Chondrocyte (in vitro differentiated cells): ENCODE measurements around the gene CILP2. TPM values are rescaled to one million over a fixed set of nuclear protein-coding genes. Genes with fewer than 3 reads are reported as not detected.

Source experiments
- DNase-seq: peaks from one replicate; pipeline ENCODE4 v3.0.0; 2021; ENCODE audit warnings: mixed read lengths, low spot score
- H3K27ac Mint-ChIP-seq: one replicate; pipeline ENCODE4 v1.8.0; 2021; ENCODE audit warnings: mild to moderate bottlenecking, moderate library complexity, mixed read lengths; ENCODE audit not compliant: unreplicated experiment
- H3K27me3 Mint-ChIP-seq: 2 replicates; pipeline ENCODE4 v1.8.0; 2021; ENCODE audit warnings: low read depth, mixed read lengths
- H3K36me3 Mint-ChIP-seq: 2 replicates; pipeline ENCODE4 v1.8.0; 2021; ENCODE audit warnings: low read depth, mixed read lengths
- H3K4me1 Mint-ChIP-seq: 2 replicates; pipeline ENCODE4 v1.8.0; 2021; ENCODE audit warnings: low read depth, mild to moderate bottlenecking, mixed read lengths
- H3K4me3 Mint-ChIP-seq: one replicate; pipeline ENCODE4 v1.8.0; 2021; ENCODE audit warnings: mild to moderate bottlenecking, moderate library complexity, mixed read lengths; ENCODE audit not compliant: unreplicated experiment
- H3K9me3 Mint-ChIP-seq: 2 replicates; pipeline ENCODE4 v1.8.0; 2021; ENCODE audit warnings: low read depth, mixed read lengths
- total RNA-seq: library from RNA; stranded (reverse); gene quantifications from 3 replicates; pipeline ENCODE4 v1.2.1, GENCODE V29; 2021
- TF ChIP-seq, protein P1 (sequence below): fragments of 200-600 bp; sonication (generic); IDR thresholded peaks from 2 replicates; pipeline ENCODE4 v1.5.0; 2021; ENCODE audit warnings: antibody characterized with exemption, mild to moderate bottlenecking, moderate library complexity

Gene CILP2
- total RNA-seq, 1 donor from 2014 or later: 12.7 TPM

- Mint-ChIP-seq H3K4me1 (peaks cover 34% of the 10 kb centered on the region), H3K9me3 (no peaks in the 10 kb centered on the region), H3K27ac (no peak overlapping the region), H3K36me3 (peaks cover 6% of the 10 kb centered on the region), H3K27me3 (no peaks in the 10 kb centered on the region), H3K4me3 (no peak overlapping the region)
- DNase-seq: no peak
- TF ChIP-seq, protein P1, sequence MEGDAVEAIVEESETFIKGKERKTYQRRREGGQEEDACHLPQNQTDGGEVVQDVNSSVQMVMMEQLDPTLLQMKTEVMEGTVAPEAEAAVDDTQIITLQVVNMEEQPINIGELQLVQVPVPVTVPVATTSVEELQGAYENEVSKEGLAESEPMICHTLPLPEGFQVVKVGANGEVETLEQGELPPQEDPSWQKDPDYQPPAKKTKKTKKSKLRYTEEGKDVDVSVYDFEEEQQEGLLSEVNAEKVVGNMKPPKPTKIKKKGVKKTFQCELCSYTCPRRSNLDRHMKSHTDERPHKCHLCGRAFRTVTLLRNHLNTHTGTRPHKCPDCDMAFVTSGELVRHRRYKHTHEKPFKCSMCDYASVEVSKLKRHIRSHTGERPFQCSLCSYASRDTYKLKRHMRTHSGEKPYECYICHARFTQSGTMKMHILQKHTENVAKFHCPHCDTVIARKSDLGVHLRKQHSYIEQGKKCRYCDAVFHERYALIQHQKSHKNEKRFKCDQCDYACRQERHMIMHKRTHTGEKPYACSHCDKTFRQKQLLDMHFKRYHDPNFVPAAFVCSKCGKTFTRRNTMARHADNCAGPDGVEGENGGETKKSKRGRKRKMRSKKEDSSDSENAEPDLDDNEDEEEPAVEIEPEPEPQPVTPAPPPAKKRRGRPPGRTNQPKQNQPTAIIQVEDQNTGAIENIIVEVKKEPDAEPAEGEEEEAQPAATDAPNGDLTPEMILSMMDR: no peak
These were observed 46.6 kb upstream of the CILP2 start for GRCh38 chr19:19491321-19492025.

DNA sequence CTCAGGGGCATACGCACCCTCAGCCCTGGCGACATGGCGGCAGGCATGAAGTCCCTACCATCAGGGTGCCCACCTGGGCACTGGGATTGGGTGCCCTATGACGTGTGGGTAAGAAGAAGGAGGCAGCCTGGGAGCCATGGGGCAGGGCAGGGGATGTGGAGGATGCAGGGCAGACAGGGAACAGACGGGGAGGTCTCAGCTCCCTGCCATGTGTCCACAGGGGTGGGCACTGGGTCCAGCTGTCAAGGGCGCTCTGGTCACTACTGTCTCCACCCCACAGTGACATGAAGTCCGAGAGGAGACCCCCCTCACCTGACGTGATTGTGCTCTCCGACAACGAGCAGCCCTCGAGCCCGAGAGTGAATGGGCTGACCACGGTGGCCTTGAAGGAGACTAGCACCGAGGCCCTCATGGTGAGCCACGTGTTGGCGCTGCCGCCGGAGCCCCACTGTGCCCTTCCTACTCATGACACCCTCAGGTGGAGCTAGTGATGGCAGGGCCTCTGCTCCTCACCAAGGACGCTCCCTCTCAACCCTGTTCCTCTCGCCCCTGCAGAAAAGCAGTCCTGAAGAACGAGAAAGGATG is 45.9 kb upstream of the CILP2 start:
- TF ChIP-seq, protein P1: no peak
- Mint-ChIP-seq H3K9me3 (no peaks in the 10 kb centered on the region), H3K4me3 (no peak overlapping the region), H3K36me3 (peaks cover 8% of the 10 kb centered on the region), H3K27ac (no peak overlapping the region), H3K27me3 (no peaks in the 10 kb centered on the region), H3K4me1 (peaks cover 34% of the 10 kb centered on the region)
- no peak for DNase-seq

GRCh38 chr19:19493841-19494546 is 44.1 kb upstream of the CILP2 start:
- no peak for DNase-seq
- Mint-ChIP-seq H3K9me3 (no peaks in the 10 kb centered on the region), H3K27ac (no peak overlapping the region), H3K4me1 (peaks cover 18% of the 10 kb centered on the region), H3K36me3 (peaks cover 11% of the 10 kb centered on the region), H3K4me3 (no peak overlapping the region), H3K27me3 (no peaks in the 10 kb centered on the region)
- TF ChIP-seq, protein P1: no peak

- no peak overlapping the region for H3K27ac Mint-ChIP-seq
- no peaks in the 10 kb centered on the region for H3K27me3 Mint-ChIP-seq
- H3K9me3 Mint-ChIP-seq: no peaks in the 10 kb centered on the region
- H3K36me3 Mint-ChIP-seq: peaks cover 12% of the 10 kb centered on the region
- no peak for DNase-seq
- TF ChIP-seq, protein P1: no peak
- no peaks in the 10 kb centered on the region for H3K4me1 Mint-ChIP-seq
- no peak overlapping the region for H3K4me3 Mint-ChIP-seq
These were observed 42.2 kb upstream of the CILP2 start for GRCh38 chr19:19495614-19496603.
